ENCODE results near the gene SWSAP1. TPM values are rescaled to one million over a fixed set of nuclear protein-coding genes. Genes with fewer than 3 reads are reported as not detected.
"Not testable (repeated sequence)": the region's sequence is repeated elsewhere in the genome, so short reads cannot be mapped to it uniquely, and the experiment has no call there.

SWSAP1 gene
- total RNA-seq, 4 donors from 2014 or later = 2.1 to 3.3 (median 2.3) TPM

DNA sequence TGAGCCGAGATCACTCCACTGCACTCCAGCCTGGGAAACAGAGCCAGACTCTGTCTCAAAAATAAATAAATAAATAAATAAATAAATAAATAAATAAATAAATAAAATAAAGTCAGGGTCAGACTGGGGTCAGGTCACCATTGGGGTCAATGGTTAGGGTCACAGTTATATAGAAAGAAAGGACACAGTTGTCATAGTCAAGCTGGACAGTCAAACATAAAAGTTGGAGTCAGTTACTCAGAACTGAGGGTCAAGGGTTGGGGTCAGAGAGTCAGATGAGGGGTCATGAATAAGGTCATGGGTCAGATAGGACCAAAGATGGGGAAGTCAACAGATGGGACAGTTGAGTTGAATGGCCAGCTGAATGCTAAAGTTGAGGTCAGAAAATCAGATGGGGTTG lies 26.3 kb downstream of the SWSAP1 start:
- intact Hi-C loops (cut with DNase I; ENCODE audit: low total_unique reads) = no loop called here
- WGBS, 2 donors = 77 to 88% methylated on average over 1 of the region's 1 CpG
- H3K4me3 ChIP-seq (ENCODE audit: low read depth, poor library complexity, severe bottlenecking) = no peak overlapping the region
- TF ChIP-seq POLR2A (IDR thresholded peaks at IDR 0.05) = no peak
- DNase-seq (ENCODE audit: low spot score in 2 of 2) = no peak

GRCh38 chr19:11401808-11402543 lies 27.5 kb downstream of the SWSAP1 start:
- DNase-seq (ENCODE audit: low spot score in 2 of 2) = no peak

GRCh38 chr19:11404588-11405222 lies 30.2 kb downstream of the SWSAP1 start:
- no peak for TF ChIP-seq POLR2A (IDR thresholded peaks at IDR 0.05)
- TF ChIP-seq, protein P1, sequence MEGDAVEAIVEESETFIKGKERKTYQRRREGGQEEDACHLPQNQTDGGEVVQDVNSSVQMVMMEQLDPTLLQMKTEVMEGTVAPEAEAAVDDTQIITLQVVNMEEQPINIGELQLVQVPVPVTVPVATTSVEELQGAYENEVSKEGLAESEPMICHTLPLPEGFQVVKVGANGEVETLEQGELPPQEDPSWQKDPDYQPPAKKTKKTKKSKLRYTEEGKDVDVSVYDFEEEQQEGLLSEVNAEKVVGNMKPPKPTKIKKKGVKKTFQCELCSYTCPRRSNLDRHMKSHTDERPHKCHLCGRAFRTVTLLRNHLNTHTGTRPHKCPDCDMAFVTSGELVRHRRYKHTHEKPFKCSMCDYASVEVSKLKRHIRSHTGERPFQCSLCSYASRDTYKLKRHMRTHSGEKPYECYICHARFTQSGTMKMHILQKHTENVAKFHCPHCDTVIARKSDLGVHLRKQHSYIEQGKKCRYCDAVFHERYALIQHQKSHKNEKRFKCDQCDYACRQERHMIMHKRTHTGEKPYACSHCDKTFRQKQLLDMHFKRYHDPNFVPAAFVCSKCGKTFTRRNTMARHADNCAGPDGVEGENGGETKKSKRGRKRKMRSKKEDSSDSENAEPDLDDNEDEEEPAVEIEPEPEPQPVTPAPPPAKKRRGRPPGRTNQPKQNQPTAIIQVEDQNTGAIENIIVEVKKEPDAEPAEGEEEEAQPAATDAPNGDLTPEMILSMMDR (IDR thresholded peaks at IDR 0.05) = no peak
- intact Hi-C loops (cut with DNase I; ENCODE audit: low total_unique reads) = no loop called here
- no peak for DNase-seq (ENCODE audit: low spot score in 2 of 2)
- no peak overlapping the region for H3K4me3 ChIP-seq (ENCODE audit: low read depth, poor library complexity, severe bottlenecking)
- WGBS, 2 donors = 67 to 75% methylated on average over 9 of the region's 9 CpGs

More at GRCh38 chr19:11401808-11402543, 27.5 kb downstream of the SWSAP1 start:
- no peak overlapping the region for H3K4me3 ChIP-seq (ENCODE audit: low read depth, poor library complexity, severe bottlenecking)
- TF ChIP-seq, protein P1 (IDR thresholded peaks at IDR 0.05) = no peak
- TF ChIP-seq POLR2A (IDR thresholded peaks at IDR 0.05) = no peak
- 70 to 84% methylated on average over 9 of the region's 9 CpGs for WGBS, 2 donors
- intact Hi-C loops (cut with DNase I; ENCODE audit: low total_unique reads) = no loop called here

- 42 to 43% methylated on average over 36 to 37 of the region's 44 CpGs for WGBS, 2 donors
- intact Hi-C loops (cut with DNase I; ENCODE audit: low total_unique reads) = no loop called here
- H3K4me3 ChIP-seq (ENCODE audit: low read depth, poor library complexity, severe bottlenecking) = no peak overlapping the region
- no peak for DNase-seq (ENCODE audit: low spot score in 2 of 2)
- TF ChIP-seq, protein P1 (IDR thresholded peaks at IDR 0.05) = no peak
- TF ChIP-seq POLR2A (IDR thresholded peaks at IDR 0.05) = no peak
These were observed 31.6 kb downstream of the SWSAP1 start for GRCh38 chr19:11405846-11406643.

- 84 to 90% methylated on average over 12 of the region's 12 CpGs for WGBS, 2 donors
- DNase-seq (ENCODE audit: low spot score in 2 of 2); intact Hi-C loops (cut with DNase I; ENCODE audit: low total_unique reads); H3K4me3 ChIP-seq (ENCODE audit: low read depth, poor library complexity, severe bottlenecking): not testable (repeated sequence)
These were observed 32.3 kb downstream of the SWSAP1 start for GRCh38 chr19:11406703-11407236.

- TF ChIP-seq, protein P1 (IDR thresholded peaks at IDR 0.05) = no peak
- no peak for TF ChIP-seq POLR2A (IDR thresholded peaks at IDR 0.05)
- no peak overlapping the region for H3K4me3 ChIP-seq (ENCODE audit: low read depth, poor library complexity, severe bottlenecking)
- WGBS, 2 donors = 84 to 85% methylated on average over 4 of the region's 4 CpGs
- intact Hi-C loops (cut with DNase I; ENCODE audit: low total_unique reads) = no loop called here
- DNase-seq (ENCODE audit: low spot score in 2 of 2) = no peak
These were observed 34.1 kb downstream of the SWSAP1 start for GRCh38 chr19:11408591-11408990.
